ENCODE results near the gene PPP1R3G. TPM values are rescaled to one million over a fixed set of nuclear protein-coding genes. Genes with fewer than 3 reads are reported as not detected.
A peak's percentile ranks its signal among the peaks of the same experiment; 100 is the strongest.

Gene PPP1R3G
- total and polyA plus RNA-seq, 2 donors (not counting 1 experiment from before 2014, with no cell fraction given), result 0.09 to 0.25 TPM

DNA sequence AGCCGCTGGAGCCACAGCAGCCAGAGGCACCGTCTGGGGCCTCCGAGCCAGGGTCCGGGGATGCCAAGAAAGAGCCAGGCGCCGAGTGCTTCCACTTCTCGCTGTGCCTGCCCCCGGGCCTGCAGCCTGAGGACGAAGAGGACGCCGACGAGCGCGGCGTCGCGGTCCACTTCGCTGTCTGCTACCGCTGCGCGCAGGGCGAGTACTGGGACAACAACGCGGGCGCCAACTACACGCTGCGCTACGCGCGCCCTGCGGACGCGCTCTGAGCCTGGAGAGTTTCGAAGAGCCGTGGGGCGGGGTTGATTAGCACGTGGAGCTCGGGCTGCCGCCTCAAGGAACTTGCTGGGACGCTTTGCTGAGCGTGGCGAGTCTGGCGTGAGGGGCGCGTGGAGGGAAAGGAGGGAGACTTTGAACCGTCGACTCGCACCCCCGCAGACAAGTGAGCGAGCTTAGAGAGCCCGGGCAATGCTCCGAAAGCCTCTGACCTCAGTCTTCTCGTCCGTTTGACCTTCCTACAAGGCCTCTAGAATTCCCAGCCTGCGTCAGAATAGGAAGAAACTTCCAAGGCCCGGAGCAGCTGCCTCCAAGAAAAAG is 1.3 kb downstream of the PPP1R3G start:
- peaks cover 0 to 44% (median 10%) of the 10 kb centered on the region in 4 experiments for H3K27me3 ChIP-seq (replicated peaks in 1 of 4; ENCODE audit: control extremely low read depth in 1 of 4, control insufficient read depth in 3 of 4, insufficient read depth in 4 of 4, low read length in 3 of 4)
- 15% methylated on average over 45 of the region's 56 CpGs for WGBS (ENCODE audit: insufficient coverage)
- CTCF ChIA-PET, result interaction anchor here (0.7 kb wide), 1 partner anchor 58 kb away, joined by 3 read pairs; no protein-coding TSS in a partner anchor
- H3K9ac ChIP-seq (ENCODE audit: low read length), result peak overlapping the region; percentile 67
- H2AFZ ChIP-seq (ENCODE audit: insufficient read depth, low read depth, low read length, poor library complexity, severe bottlenecking), result peak overlapping the region; percentile 78
- POLR2A ChIA-PET, result no interaction called here
- intact Hi-C loops (cut with micrococcal nuclease), result loop anchor here (10.0 kb wide), 1 partner anchor 48 kb away; no protein-coding TSS in a partner anchor
- peaks cover 34 to 44% of the 10 kb centered on the region in 2 donors for H3K4me1 ChIP-seq (ENCODE audit: control insufficient read depth in 2 of 2, insufficient read depth in 2 of 2, low read length in 2 of 2)
- Mint-ChIP-seq H3K4me1 (peaks cover 34% of the 10 kb centered on the region), H3K4me3 (peak overlapping the region; percentile 65), H3K27me3 (peaks cover 20% of the 10 kb centered on the region), H3K9me3 (ENCODE audit: insufficient read depth) (no peaks in the 10 kb centered on the region), H3K27ac (peak overlapping the region; percentile 26)
- no peaks in the 10 kb centered on the region for H3K36me3 ChIP-seq (replicated peaks in 1 of 2; ENCODE audit: control extremely low read depth in 1 of 2, control insufficient read depth in 1 of 2, extremely low read depth in 1 of 2, insufficient read depth in 2 of 2, low read length in 1 of 2)
- TF ChIP-seq, protein P1, sequence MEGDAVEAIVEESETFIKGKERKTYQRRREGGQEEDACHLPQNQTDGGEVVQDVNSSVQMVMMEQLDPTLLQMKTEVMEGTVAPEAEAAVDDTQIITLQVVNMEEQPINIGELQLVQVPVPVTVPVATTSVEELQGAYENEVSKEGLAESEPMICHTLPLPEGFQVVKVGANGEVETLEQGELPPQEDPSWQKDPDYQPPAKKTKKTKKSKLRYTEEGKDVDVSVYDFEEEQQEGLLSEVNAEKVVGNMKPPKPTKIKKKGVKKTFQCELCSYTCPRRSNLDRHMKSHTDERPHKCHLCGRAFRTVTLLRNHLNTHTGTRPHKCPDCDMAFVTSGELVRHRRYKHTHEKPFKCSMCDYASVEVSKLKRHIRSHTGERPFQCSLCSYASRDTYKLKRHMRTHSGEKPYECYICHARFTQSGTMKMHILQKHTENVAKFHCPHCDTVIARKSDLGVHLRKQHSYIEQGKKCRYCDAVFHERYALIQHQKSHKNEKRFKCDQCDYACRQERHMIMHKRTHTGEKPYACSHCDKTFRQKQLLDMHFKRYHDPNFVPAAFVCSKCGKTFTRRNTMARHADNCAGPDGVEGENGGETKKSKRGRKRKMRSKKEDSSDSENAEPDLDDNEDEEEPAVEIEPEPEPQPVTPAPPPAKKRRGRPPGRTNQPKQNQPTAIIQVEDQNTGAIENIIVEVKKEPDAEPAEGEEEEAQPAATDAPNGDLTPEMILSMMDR (IDR thresholded peaks at IDR 0.05), result no peak
- no peak for TF ChIP-seq EZH2 (IDR thresholded peaks at IDR 0.05; ENCODE audit: borderline replicate concordance, insufficient read depth, low read depth, low read length, poor library complexity, severe bottlenecking)
- H3K79me2 ChIP-seq (ENCODE audit: control insufficient read depth, insufficient read depth, low read length), result no peaks in the 10 kb centered on the region
- ATAC-seq (ENCODE audit: low read depth) (no peak), DNase-seq (peak; percentile 44)
- H3K4me2 ChIP-seq (replicated peaks; ENCODE audit: low read depth, low read length, poor library complexity, severe bottlenecking), result peak overlapping the region; percentile 98
- no peaks in the 10 kb centered on the region for H4K20me1 ChIP-seq (ENCODE audit: control insufficient read depth, insufficient read depth, low read length, poor library complexity, severe bottlenecking)
- peak overlapping the region in 3 of 5 experiments; percentile 55 to 77 (median 61) for H3K4me3 ChIP-seq (ENCODE audit: control extremely low read depth in 1 of 5, extremely low read depth in 1 of 5, insufficient read depth in 1 of 5, low read depth in 2 of 5, low read length in 4 of 5)
- H3K27ac ChIP-seq (ENCODE audit: low read length in 2 of 2), result no peak overlapping the region
- peaks cover 0 to 9% (median 0%) of the 10 kb centered on the region in 3 donors for H3K9me3 ChIP-seq (ENCODE audit: control extremely low read depth in 1 of 3, control insufficient read depth in 2 of 3, insufficient read depth in 1 of 3, low read length in 2 of 3)

GRCh38 chr6:5087389-5087788 is 2.2 kb downstream of the PPP1R3G start:
- CTCF ChIA-PET, result no interaction called here
- no peaks in the 10 kb centered on the region for H3K36me3 ChIP-seq (replicated peaks in 1 of 2; ENCODE audit: control extremely low read depth in 1 of 2, control insufficient read depth in 1 of 2, extremely low read depth in 1 of 2, insufficient read depth in 2 of 2, low read length in 1 of 2)
- Mint-ChIP-seq H3K27ac (no peak overlapping the region), H3K4me3 (peak overlapping the region; percentile 65), H3K27me3 (peaks cover 18% of the 10 kb centered on the region), H3K9me3 (ENCODE audit: insufficient read depth) (no peaks in the 10 kb centered on the region), H3K4me1 (peaks cover 41% of the 10 kb centered on the region)
- POLR2A ChIA-PET, result no interaction called here
- H3K27ac ChIP-seq (ENCODE audit: low read length in 2 of 2), result no peak overlapping the region
- no peak overlapping the region for H3K9ac ChIP-seq (ENCODE audit: low read length)
- H3K4me1 ChIP-seq (ENCODE audit: control insufficient read depth in 2 of 2, insufficient read depth in 2 of 2, low read length in 2 of 2), result peaks cover 41 to 53% of the 10 kb centered on the region in 2 donors
- no peaks in the 10 kb centered on the region for H4K20me1 ChIP-seq (ENCODE audit: control insufficient read depth, insufficient read depth, low read length, poor library complexity, severe bottlenecking)
- WGBS (ENCODE audit: insufficient coverage), result 58% methylated on average over 17 of the region's 19 CpGs
- H3K4me3 ChIP-seq (ENCODE audit: control extremely low read depth in 1 of 5, extremely low read depth in 1 of 5, insufficient read depth in 1 of 5, low read depth in 2 of 5, low read length in 4 of 5), result no peak overlapping the region
- no peak overlapping the region for H2AFZ ChIP-seq (ENCODE audit: insufficient read depth, low read depth, low read length, poor library complexity, severe bottlenecking)
- peak; percentile 25 for DNase-seq
- peak overlapping the region; percentile 38 for H3K4me2 ChIP-seq (replicated peaks; ENCODE audit: low read depth, low read length, poor library complexity, severe bottlenecking)
- H3K79me2 ChIP-seq (ENCODE audit: control insufficient read depth, insufficient read depth, low read length), result no peaks in the 10 kb centered on the region
- intact Hi-C loops (cut with micrococcal nuclease), result loop anchor here (10.0 kb wide), 1 partner anchor 47 kb away; no protein-coding TSS in a partner anchor
- no peak for ATAC-seq (ENCODE audit: low read depth)
- peaks cover 0 to 41% (median 10%) of the 10 kb centered on the region in 4 experiments for H3K27me3 ChIP-seq (replicated peaks in 1 of 4; ENCODE audit: control extremely low read depth in 1 of 4, control insufficient read depth in 3 of 4, insufficient read depth in 4 of 4, low read length in 3 of 4)
- TF ChIP-seq, protein P1 (IDR thresholded peaks at IDR 0.05), result no peak
- no peak for TF ChIP-seq EZH2 (IDR thresholded peaks at IDR 0.05; ENCODE audit: borderline replicate concordance, insufficient read depth, low read depth, low read length, poor library complexity, severe bottlenecking)
- peaks cover 0 to 9% (median 0%) of the 10 kb centered on the region in 3 donors for H3K9me3 ChIP-seq (ENCODE audit: control extremely low read depth in 1 of 3, control insufficient read depth in 2 of 3, insufficient read depth in 1 of 3, low read length in 2 of 3)
